ENCODE data around the gene CBX4. TPM values are rescaled to one million over a fixed set of nuclear protein-coding genes. Genes with fewer than 3 reads are reported as not detected.

CBX4 gene
- total and polyA plus RNA-seq, 2 of the 13 experiments (the other 11 are each of a cell fraction or from before 2014, with no cell fraction given) = 25.8 to 50.8 TPM

GRCh38 chr17:79796444-79796762 lies 42.8 kb downstream of the CBX4 start (continued):
- TF ChIP-seq AKAP8 (CRISPR knock-in tag; IDR thresholded peaks at IDR 0.05) (peak; percentile 9; the same call in 1 of the 2 replicates), HOMEZ (CRISPR knock-in tag; IDR thresholded peaks at IDR 0.05; ENCODE audit: low read depth) (no peak), ZBTB44 (CRISPR knock-in tag; IDR thresholded peaks at IDR 0.05) (no peak), MLX (CRISPR knock-in tag; IDR thresholded peaks at IDR 0.05) (no peak), ZNF879 (CRISPR knock-in tag; IDR thresholded peaks at IDR 0.05) (0 out of 2 replicates have a peak, but pooled peaks have one; percentile 67), ARID2 (CRISPR knock-in tag; IDR thresholded peaks at IDR 0.05; ENCODE audit: borderline replicate concordance) (0 out of 2 replicates have a peak, but pooled peaks have one; percentile 26), ZZZ3 (CRISPR knock-in tag; IDR thresholded peaks at IDR 0.05; ENCODE audit: borderline replicate concordance) (peak; percentile 53; the same call in 1 of the 2 replicates), ZNF407 (CRISPR knock-in tag; IDR thresholded peaks at IDR 0.05; ENCODE audit: not compliant biosample characterization) (no peak), ZNF720 (CRISPR knock-in tag; IDR thresholded peaks at IDR 0.05) (no peak), ATF7 (IDR thresholded peaks at IDR 0.05) (no peak), ATF7 (CRISPR knock-in tag; IDR thresholded peaks at IDR 0.05) (peak; percentile 7; the same call in 1 of the 2 replicates), ZNF709 (CRISPR knock-in tag; IDR thresholded peaks at IDR 0.05) (peak; percentile 58; the same call in 1 of the 2 replicates), ZNF446 (CRISPR knock-in tag; IDR thresholded peaks at IDR 0.05) (peak; percentile 72; the same call in 1 of the 2 replicates), REL (CRISPR knock-in tag; conservative IDR thresholded peaks at IDR 0.05) (peak; percentile 73; the same call in 1 of the 2 replicates), ZNF563 (CRISPR knock-in tag; IDR thresholded peaks at IDR 0.05) (peak; percentile 60; the same call in 1 of the 2 replicates), ERF (CRISPR knock-in tag; IDR thresholded peaks at IDR 0.05) (0 out of 2 replicates have a peak, but pooled peaks have one; percentile 4), TAF15 (IDR thresholded peaks at IDR 0.05; ENCODE audit: low read depth, low read length, poor library complexity, severe bottlenecking) (peak; percentile 70), EED (CRISPR knock-in tag; IDR thresholded peaks at IDR 0.05) (peak; percentile 71; the same call in 1 of the 2 replicates)
